Lung (tissue), 12 donors: Measurements from ENCODE around the gene PSMD8. TPM values are rescaled to one million over a fixed set of nuclear protein-coding genes. Genes with fewer than 3 reads are reported as not detected.

Experiments
- ATAC-seq: fragments of 200-7000 bp; cut with Tn5 transposase; one replicate; pipeline ENCODE4 v1.9.1; 2020; ENCODE audit warnings: moderate number of reproducible peaks; ENCODE audit not compliant: insufficient read depth, low FRiP score
- DNase-seq, 3 donors: peaks; one replicate each; pipeline ENCODE4 v3.0.0-alpha.2; 2013 to 2017
- H3K27ac ChIP-seq, 2 donors: one replicate each; pipeline ENCODE4 v1.5.1; 2013; ENCODE audit warnings: mild to moderate bottlenecking in 2 of 2, moderate library complexity in 2 of 2, control low read depth in 1 of 2, inconsistent platforms in 1 of 2, low read depth in 1 of 2, low read length in 1 of 2
- H3K27me3 ChIP-seq, 3 donors: one replicate each; pipeline ENCODE4 v1.5.1; 2013; ENCODE audit warnings: low read length in 2 of 3; ENCODE audit not compliant: control insufficient read depth in 3 of 3, insufficient read depth in 3 of 3
- H3K36me3 ChIP-seq, 4 donors: one replicate each; pipeline ENCODE4 v1.5.1; 2013; ENCODE audit warnings: low read length in 4 of 4, mild to moderate bottlenecking in 1 of 4, moderate library complexity in 1 of 4; ENCODE audit not compliant: control insufficient read depth in 4 of 4, insufficient read depth in 4 of 4
- H3K4me1 ChIP-seq, 5 donors: one replicate each; pipeline ENCODE4 v1.5.1; 2013; ENCODE audit warnings: low read length in 5 of 5, mild to moderate bottlenecking in 2 of 5, moderate library complexity in 1 of 5; ENCODE audit not compliant: control insufficient read depth in 5 of 5, insufficient read depth in 5 of 5
- H3K4me3 ChIP-seq: one replicate; pipeline ENCODE4 v1.5.1; 2013; ENCODE audit warnings: mild to moderate bottlenecking, control low read depth, moderate library complexity
- H3K9ac ChIP-seq, 2 donors: one replicate each; pipeline ENCODE4 v1.5.1; 2013; ENCODE audit warnings: low read length in 2 of 2, control low read depth in 1 of 2; ENCODE audit not compliant: insufficient read depth in 1 of 2
- H3K9me3 ChIP-seq, 4 donors: one replicate each; pipeline ENCODE4 v1.5.1; 2013; ENCODE audit warnings: low read length in 3 of 4, mild to moderate bottlenecking in 1 of 4, moderate library complexity in 1 of 4; ENCODE audit not compliant: control insufficient read depth in 4 of 4, insufficient read depth in 3 of 4
- WGBS, 2 donors: extraction: QIAGEN DNeasy Blood & Tissue Kit; methylation state at CpG; one replicate each; pipeline ENCODE4 v1.1.7; 2013; 5-methylcytosine and 5-hydroxymethylcytosine counted together
- polyA plus RNA-seq, 2 donors: library from polyadenylated mRNA; stranded (reverse); fragments of 200-250 nt; gene quantifications; one replicate each; pipeline ENCODE4 v1.2.1, GENCODE V29; 2013
- total RNA-seq, 2 donors: library from RNA; depleted of rRNA in 1 of 2; stranded (reverse); fragments of >200 nt in 1 of 2; gene quantifications; one replicate each; pipeline ENCODE4 v1.2.1, GENCODE V29; 2014 to 2021
- TF ChIP-seq, protein P1 (sequence below): IDR thresholded peaks from 2 replicates; pipeline ENCODE4 v1.5.1; 2012; ENCODE audit warnings: mild to moderate bottlenecking; ENCODE audit errors: control extremely low read depth, extremely low read depth
- donor health status: control.
- donor health status: control.
- donor health status: Bipolar disorder and iron deficiency.
- donor health status: healthy.
- donor health status: DM: yes; HTN: yes; CAD: no.

Gene PSMD8
- total and polyA plus RNA-seq, 4 donors: 65.4 to 233 (median 149) TPM

DNA sequence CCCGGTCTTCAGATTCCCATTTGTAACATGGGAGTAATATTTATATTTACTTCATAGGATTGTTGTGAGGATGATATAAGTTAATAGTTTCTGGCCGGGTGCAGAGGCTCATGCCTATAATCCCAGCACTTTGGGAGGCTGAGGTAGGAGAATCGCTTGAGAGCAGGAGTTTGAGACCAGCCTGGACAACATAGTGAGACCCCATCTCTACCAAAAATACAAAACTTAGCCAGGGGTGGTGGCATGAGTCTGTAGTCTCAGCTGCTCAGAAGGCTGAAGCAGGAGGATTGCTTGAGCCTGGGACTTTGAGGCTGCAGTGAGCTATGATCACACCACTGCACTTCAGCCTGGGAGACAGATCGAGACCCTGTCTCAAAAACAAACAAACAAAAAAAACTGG lies 27.5 kb upstream of the PSMD8 start:
- Histone ChIP-seq H3K4me3 (no peak overlapping the region), H3K9me3 (no peaks in the 10 kb centered on the region), H3K27ac (no peak overlapping the region), H3K36me3 (no peaks in the 10 kb centered on the region), H3K27me3 (no peaks in the 10 kb centered on the region), H3K9ac (no peak overlapping the region), H3K4me1 (no peaks in the 10 kb centered on the region)
- no peak for ATAC-seq
- DNase-seq: no peak
- TF ChIP-seq, protein P1, sequence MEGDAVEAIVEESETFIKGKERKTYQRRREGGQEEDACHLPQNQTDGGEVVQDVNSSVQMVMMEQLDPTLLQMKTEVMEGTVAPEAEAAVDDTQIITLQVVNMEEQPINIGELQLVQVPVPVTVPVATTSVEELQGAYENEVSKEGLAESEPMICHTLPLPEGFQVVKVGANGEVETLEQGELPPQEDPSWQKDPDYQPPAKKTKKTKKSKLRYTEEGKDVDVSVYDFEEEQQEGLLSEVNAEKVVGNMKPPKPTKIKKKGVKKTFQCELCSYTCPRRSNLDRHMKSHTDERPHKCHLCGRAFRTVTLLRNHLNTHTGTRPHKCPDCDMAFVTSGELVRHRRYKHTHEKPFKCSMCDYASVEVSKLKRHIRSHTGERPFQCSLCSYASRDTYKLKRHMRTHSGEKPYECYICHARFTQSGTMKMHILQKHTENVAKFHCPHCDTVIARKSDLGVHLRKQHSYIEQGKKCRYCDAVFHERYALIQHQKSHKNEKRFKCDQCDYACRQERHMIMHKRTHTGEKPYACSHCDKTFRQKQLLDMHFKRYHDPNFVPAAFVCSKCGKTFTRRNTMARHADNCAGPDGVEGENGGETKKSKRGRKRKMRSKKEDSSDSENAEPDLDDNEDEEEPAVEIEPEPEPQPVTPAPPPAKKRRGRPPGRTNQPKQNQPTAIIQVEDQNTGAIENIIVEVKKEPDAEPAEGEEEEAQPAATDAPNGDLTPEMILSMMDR: no peak
- 85 to 94% methylated on average over 4 of the region's 4 CpGs for WGBS, 2 donors

DNA sequence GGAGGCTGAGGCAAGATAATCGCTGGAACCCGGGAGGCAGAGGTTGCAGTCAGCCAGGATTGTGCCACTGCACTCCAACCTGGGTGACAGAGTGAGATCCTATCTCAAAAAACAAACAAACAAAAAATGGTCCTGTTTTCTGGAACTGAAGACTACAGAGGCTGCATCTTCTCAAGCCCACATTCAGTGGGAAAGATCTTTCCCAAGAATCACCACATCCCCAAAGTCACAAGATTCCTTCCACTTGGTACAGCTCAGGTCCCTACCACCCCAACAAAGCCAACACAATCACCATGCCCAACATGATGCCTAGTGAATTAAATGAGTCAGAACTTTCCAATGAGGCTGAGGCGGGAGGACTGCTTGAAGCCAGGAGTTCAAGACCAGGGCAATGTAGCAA lies 23.5 kb upstream of the PSMD8 start:
- no peak overlapping the region for H3K4me3 ChIP-seq
- peaks cover 0 to 3% (median 0%) of the 10 kb centered on the region in 3 donors for H3K27me3 ChIP-seq
- H3K27ac ChIP-seq: no peak overlapping the region
- DNase-seq (no peak), ATAC-seq (no peak)
- TF ChIP-seq, protein P1: no peak
- no peak overlapping the region for H3K9ac ChIP-seq
- H3K36me3 ChIP-seq: no peaks in the 10 kb centered on the region
- H3K4me1 ChIP-seq: no peaks in the 10 kb centered on the region
- WGBS, 2 donors: 80 to 81% methylated on average over 3 of the region's 3 CpGs
- no peaks in the 10 kb centered on the region for H3K9me3 ChIP-seq

DNA sequence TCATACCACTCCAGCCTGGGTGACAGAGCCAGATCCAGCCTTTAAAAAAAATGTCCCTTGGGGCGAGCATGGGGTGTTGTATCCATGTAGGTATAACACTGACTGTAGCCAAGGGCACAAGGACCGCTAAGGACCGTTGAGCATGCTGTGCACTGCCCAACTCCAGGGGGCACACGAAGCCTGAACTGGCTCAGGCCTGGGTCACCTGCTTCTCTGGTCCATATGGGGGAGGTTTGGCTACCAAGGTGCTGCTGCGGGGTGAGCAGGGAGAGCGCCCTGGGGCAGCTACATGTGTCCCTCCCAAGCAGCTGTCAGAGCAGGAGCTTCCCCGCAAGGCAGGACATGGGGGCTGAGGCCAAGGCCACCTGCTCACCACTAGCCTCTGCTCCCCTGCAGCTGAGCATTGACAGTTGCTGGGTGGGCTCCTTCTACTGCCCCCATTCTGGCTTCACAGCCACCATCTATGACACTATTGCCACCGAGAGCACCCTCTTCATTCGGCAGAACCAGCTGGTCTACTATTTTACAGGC lies 22.4 kb upstream of the PSMD8 start:
- DNase-seq: no peak
- no peak overlapping the region for H3K4me3 ChIP-seq

More for the DNA sequence above, 22.4 kb upstream of the PSMD8 start:
- 71 to 78% methylated on average over 9 of the region's 9 CpGs for WGBS, 2 donors
- H3K27ac ChIP-seq: no peak overlapping the region
- H3K4me1 ChIP-seq: no peaks in the 10 kb centered on the region
- peaks cover 0 to 4% (median 4%) of the 10 kb centered on the region in 3 donors for H3K27me3 ChIP-seq
- H3K9ac ChIP-seq: no peak overlapping the region
- TF ChIP-seq, protein P1: no peak
- no peak for ATAC-seq
- no peaks in the 10 kb centered on the region for H3K36me3 ChIP-seq
- H3K9me3 ChIP-seq: no peaks in the 10 kb centered on the region
